AG09319 (cell line): ENCODE data around the gene SMG5.

Source experiments
- DNase-seq: peaks from one replicate; pipeline ENCODE4 v3.0.0-alpha.2; 2010; ENCODE audit warnings: low read depth; ENCODE audit errors: extremely low read depth
- TF ChIP-seq, protein P1 (sequence below): IDR thresholded peaks from 2 replicates; pipeline ENCODE4 v1.5.1; 2011; ENCODE audit warnings: low read depth, mild to moderate bottlenecking, inconsistent platforms, low read length, moderate library complexity

Gene SMG5

DNA sequence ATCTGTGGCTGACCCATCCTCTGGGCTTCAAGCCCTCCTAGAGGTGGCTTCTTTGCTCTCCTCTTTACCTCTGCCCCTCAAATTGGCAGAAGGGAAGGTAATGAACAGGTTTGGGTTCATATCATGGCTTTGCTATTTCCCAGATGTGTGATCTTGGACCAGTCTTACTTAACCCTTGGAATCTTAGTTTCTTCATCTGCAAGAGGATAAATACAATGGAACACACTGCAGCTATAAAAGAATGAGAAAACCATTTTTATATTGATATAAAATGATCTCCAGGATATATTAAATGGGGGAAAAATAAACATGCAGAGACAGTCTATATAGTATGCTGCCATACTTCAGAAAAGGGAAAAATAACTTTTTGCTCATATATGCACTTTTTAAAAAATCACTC, 7.2 kb upstream of the SMG5 start:
- TF ChIP-seq, protein P1, sequence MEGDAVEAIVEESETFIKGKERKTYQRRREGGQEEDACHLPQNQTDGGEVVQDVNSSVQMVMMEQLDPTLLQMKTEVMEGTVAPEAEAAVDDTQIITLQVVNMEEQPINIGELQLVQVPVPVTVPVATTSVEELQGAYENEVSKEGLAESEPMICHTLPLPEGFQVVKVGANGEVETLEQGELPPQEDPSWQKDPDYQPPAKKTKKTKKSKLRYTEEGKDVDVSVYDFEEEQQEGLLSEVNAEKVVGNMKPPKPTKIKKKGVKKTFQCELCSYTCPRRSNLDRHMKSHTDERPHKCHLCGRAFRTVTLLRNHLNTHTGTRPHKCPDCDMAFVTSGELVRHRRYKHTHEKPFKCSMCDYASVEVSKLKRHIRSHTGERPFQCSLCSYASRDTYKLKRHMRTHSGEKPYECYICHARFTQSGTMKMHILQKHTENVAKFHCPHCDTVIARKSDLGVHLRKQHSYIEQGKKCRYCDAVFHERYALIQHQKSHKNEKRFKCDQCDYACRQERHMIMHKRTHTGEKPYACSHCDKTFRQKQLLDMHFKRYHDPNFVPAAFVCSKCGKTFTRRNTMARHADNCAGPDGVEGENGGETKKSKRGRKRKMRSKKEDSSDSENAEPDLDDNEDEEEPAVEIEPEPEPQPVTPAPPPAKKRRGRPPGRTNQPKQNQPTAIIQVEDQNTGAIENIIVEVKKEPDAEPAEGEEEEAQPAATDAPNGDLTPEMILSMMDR: no peak

DNA sequence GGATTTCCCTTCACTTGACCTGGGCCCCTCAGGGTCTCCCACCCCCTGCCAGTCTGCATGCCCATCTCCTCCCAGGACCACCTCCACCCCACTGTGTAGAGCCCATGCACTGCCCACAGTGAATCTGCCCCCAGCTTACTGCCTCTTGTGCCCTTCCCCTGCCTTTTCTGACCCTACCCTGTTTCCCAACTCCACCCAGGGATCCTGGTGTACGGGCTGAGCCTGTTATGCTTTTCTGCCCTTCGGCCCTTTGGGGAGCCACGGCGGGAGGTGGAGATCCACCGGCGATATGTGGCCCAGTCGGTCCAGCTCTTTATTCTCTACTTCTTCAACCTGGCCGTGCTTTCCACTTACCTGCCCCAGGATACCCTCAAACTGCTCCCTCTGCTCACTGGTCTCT, 3.4 kb upstream of the SMG5 start:
- no peak for DNase-seq
- TF ChIP-seq, protein P1: no peak

More for the DNA sequence above, 7.2 kb upstream of the SMG5 start:
- no peak for DNase-seq

DNA sequence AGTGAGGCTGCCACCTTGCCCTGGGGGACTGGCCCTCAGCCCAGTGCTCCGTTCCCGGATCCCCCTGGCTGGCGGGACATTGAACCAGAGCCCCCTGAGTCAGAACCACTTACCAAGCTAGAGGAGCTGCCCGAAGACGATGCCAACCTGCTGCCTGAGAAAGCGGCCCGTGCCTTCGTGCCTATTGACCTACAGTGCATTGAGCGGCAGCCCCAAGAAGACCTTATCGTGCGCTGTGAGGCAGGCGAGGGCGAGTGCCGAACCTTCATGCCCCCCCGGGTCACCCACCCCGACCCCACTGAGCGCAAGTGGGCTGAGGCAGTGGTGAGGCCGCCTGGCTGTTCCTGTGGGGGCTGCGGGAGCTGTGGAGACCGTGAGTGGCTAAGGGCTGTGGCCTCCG, 2.8 kb upstream of the SMG5 start:
- TF ChIP-seq, protein P1: no peak
- DNase-seq: no peak

DNA sequence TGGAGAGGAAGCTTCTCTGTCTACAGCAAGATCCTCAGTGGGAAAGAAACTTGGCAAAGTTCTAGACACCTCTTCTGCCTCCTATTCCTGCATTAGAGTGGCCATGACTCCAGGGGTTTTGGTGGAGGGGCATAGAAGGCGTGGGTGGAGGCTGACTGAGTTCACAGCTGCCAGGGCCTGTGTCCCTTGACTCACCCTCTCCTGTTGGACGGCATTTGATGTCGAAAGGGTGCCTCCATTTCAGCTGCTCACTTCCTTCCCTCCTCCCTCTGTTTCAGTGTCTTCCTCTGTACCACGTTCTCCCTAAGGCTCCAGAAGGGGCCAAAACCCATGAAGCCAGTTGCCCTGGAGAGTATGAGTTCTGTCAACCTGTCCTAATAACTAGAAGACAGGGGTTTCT, 2.1 kb upstream of the SMG5 start:
- no peak for DNase-seq
- TF ChIP-seq, protein P1: no peak

DNA sequence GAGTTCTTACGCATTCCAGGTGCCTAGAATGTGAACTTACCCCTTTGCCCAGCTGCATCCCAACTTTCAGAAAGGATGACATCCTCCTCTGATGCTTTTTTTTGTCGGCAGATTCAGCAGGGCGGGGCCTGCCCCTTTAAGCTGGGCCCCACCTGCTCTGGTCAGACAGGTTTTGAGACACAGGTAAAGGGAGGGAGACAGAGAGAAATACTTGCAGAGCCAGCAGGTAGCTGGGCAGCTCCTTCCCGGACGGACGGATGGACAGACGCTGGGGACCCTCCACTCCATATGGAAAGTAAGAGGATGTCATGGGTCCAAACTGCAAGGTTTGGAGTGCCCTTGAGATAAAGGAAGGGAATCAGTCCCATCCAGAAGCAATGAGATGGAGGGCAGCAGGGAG, 1.5 kb upstream of the SMG5 start, which contains the start of gene TMEM79:
Gene TMEM79 (plus strand): TSS at position 214 of the 400 bp plus-strand sequence. CDS start 902 bp downstream, outside the sequence.
- no peak for DNase-seq
- TF ChIP-seq, protein P1: no peak

DNA sequence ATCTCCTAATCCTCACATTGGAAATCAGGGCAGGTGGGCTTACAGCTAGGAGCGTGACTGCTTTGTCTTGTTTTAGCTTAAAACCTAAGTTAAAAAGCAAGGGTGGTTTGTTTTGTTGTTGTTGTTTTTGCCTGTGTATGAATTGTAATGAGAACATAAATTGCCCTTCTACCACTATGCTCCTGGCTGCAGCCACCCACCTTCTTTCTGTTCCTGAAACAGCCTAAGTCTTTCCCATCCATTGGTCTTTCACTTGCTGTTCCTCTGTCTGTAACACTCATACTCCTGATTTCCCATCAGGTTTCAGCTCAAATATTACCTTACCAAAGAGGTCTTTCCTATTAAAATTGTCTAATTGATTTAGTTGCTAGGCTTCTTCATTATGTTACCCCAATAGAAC, 896 bp upstream of the SMG5 start:
- TF ChIP-seq, protein P1: no peak
- DNase-seq: no peak

DNA sequence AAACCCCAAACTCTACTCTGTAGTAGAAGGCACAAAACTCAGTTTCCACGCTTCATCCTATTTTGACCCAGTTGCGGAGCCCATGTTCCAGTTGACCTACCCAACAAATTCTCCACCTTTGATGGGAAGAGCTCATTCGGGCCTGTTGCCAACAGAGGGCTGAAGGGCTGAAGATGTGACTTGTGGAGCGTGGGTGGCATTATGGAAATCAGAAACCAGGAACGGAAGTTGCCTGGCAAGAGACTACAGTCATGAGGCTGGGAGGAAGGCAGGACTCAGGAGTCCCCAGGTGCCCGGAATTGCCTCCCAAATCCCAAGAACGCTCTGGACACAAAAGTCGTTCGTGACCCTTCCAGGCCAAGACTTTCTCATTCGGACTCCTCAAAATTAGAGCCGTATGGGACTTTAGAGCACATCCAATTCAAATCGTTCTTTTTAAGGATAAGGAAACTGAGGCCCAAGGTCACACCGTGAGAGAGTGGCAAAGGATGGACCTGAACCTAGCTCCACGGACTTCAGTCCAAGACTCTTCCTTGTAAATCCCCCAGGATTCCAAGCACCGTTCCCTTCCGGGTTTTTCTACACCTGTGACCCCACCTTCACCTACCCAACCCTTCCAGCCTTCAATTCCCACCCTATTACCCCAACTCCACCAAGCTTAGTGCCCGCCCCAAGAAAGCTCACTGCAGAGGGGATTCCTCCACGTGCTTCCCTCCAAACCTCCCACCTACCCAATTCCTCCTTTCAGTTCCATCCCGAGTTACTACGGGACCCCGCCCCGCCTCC, 739 bp downstream of the SMG5 start:
- TF ChIP-seq, protein P1: no peak
- DNase-seq: no peak
